Measurements from ENCODE around the gene AGAP5. TPM values are rescaled to one million over a fixed set of nuclear protein-coding genes. Genes with fewer than 3 reads are reported as not detected.

AGAP5 gene
- total RNA-seq, 1 donor from 2014 or later: 8.8 TPM

DNA sequence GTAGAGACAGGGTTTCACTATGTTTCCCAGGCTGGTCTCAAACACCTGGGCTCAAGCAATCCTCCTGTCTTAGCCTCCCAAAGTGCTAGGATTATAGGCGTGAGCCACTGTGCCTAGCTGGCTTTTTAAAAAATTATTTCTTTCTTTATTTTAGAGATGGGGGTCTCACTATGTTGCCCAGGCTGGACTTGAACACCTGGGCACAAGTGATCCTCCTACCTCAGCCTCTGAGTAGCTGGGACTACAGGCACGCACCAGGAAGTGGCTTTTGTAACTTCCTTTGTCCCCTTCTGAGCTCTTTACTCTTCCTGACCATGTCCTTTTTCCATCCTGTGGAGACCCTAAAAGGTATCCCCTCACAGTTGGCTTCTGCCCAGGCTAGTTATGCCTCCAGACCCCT is 54.5 kb downstream of the AGAP5 start:
- TF ChIP-seq, protein P1, sequence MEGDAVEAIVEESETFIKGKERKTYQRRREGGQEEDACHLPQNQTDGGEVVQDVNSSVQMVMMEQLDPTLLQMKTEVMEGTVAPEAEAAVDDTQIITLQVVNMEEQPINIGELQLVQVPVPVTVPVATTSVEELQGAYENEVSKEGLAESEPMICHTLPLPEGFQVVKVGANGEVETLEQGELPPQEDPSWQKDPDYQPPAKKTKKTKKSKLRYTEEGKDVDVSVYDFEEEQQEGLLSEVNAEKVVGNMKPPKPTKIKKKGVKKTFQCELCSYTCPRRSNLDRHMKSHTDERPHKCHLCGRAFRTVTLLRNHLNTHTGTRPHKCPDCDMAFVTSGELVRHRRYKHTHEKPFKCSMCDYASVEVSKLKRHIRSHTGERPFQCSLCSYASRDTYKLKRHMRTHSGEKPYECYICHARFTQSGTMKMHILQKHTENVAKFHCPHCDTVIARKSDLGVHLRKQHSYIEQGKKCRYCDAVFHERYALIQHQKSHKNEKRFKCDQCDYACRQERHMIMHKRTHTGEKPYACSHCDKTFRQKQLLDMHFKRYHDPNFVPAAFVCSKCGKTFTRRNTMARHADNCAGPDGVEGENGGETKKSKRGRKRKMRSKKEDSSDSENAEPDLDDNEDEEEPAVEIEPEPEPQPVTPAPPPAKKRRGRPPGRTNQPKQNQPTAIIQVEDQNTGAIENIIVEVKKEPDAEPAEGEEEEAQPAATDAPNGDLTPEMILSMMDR (conservative IDR thresholded peaks at IDR 0.05): no peak
- H3K4me3 Mint-ChIP-seq: no peak overlapping the region
- H3K9me3 Mint-ChIP-seq: no peaks in the 10 kb centered on the region
- no peak overlapping the region for H3K27ac Mint-ChIP-seq (ENCODE audit: unreplicated experiment)
- no peak for DNase-seq (ENCODE audit: low read depth, low spot score)
- H3K27me3 Mint-ChIP-seq (ENCODE audit: low read depth): no peaks in the 10 kb centered on the region
- no peaks in the 10 kb centered on the region for H3K36me3 Mint-ChIP-seq (ENCODE audit: low read depth)
- peaks cover 18% of the 10 kb centered on the region for H3K4me1 Mint-ChIP-seq

DNA sequence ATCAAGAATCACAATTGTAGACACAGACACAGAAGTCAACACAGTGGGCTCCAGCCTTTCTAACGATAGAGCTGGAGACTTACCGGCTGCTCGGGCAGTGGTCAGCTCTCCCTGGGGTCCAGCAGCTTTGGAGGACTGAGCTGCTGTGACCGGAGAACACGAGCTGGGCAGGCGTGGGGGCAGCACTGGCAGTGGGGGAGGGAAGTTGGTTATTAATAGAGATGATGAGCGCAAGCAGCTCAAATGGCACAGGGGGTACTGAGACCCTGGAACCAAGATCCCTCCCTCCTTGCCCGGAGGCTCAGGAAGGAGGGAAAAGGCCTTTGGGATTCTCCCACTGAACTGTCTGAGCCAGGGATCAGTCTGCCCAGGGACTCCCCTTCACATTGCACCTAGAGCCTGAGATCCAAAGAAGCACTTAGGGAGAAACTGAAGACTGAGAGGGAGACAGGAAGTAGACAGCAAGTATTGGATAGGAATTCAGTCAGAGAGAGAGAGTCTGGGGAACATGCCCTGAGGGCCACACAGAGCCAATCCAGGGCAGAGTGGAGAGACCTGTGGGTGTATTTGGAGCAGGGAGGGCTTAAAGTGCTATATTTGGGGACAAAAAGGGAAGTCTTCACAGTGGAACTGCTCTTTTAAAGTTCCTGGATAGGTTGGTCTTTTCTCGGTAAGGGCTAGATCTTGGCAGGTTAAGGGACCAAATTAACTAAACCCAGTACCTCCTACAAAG is 56.4 kb downstream of the AGAP5 start, which contains the start of gene MYOZ1:
TSS of gene MYOZ1 (minus strand) at position 147 of the 733 bp plus-strand sequence. CDS start 1,457 bp downstream, outside the sequence.
- no peak for DNase-seq (ENCODE audit: low read depth, low spot score)
- no peaks in the 10 kb centered on the region for H3K36me3 Mint-ChIP-seq (ENCODE audit: low read depth)
- H3K9me3 Mint-ChIP-seq: no peaks in the 10 kb centered on the region
- H3K4me1 Mint-ChIP-seq: peaks cover 18% of the 10 kb centered on the region
- H3K27me3 Mint-ChIP-seq (ENCODE audit: low read depth): no peaks in the 10 kb centered on the region
- H3K27ac Mint-ChIP-seq (ENCODE audit: unreplicated experiment): peak within 1 kb of the TSS; percentile 52
- no peak within 1 kb of the TSS for H3K4me3 Mint-ChIP-seq
- TF ChIP-seq, protein P1 (conservative IDR thresholded peaks at IDR 0.05): no peak

DNA sequence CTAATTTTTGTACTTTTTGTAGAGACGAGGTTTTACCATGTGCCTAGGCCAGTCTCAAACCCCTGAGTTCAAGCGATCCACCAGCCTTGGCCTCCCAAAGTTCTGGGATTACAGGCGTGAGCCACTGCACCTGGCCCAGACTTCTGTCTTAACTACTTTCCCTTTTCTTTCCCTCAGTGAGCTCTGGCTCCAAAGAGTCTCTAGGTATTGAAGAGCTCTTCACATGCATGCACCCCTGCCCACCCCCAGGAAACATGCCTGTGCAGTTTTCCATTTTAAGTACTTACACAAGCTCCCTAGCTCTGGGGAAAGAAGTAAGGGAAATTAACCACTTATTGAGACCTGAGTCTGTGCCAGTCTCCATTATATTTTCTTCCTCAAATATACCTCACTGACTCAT is 58.6 kb downstream of the AGAP5 start:
- H3K27ac Mint-ChIP-seq (ENCODE audit: unreplicated experiment): no peak overlapping the region
- no peaks in the 10 kb centered on the region for H3K36me3 Mint-ChIP-seq (ENCODE audit: low read depth)
- no peak for DNase-seq (ENCODE audit: low read depth, low spot score)
- no peak overlapping the region for H3K4me3 Mint-ChIP-seq
- H3K4me1 Mint-ChIP-seq: peaks cover 12% of the 10 kb centered on the region
- no peaks in the 10 kb centered on the region for H3K27me3 Mint-ChIP-seq (ENCODE audit: low read depth)
- no peaks in the 10 kb centered on the region for H3K9me3 Mint-ChIP-seq
- TF ChIP-seq, protein P1 (conservative IDR thresholded peaks at IDR 0.05): no peak

DNA sequence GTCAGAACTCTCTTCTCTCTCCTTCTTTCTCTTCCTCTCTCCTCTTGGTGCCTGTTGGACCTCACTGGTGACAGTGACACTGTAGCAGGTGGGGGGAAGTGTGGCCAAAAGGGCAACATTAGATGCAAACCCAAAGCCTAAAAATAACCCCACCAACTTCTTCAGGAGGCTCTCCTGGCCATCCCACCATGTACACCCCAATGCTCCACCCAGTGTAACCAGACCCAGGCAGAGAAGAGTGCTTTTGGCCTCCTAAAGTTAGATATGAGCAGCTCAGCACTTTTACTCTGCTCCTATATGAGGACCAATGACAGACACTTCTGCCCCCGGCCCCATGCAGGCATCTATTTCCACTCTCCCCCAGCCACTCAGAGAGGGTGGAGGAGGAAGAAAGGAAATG is 62.1 kb downstream of the AGAP5 start:
- H3K4me1 Mint-ChIP-seq: no peaks in the 10 kb centered on the region
- no peak overlapping the region for H3K4me3 Mint-ChIP-seq
- TF ChIP-seq, protein P1 (conservative IDR thresholded peaks at IDR 0.05): no peak
- no peaks in the 10 kb centered on the region for H3K27me3 Mint-ChIP-seq (ENCODE audit: low read depth)
- peak overlapping the region; percentile 66 for H3K27ac Mint-ChIP-seq (ENCODE audit: unreplicated experiment)
- no peaks in the 10 kb centered on the region for H3K9me3 Mint-ChIP-seq
- H3K36me3 Mint-ChIP-seq (ENCODE audit: low read depth): no peaks in the 10 kb centered on the region
- DNase-seq (ENCODE audit: low read depth, low spot score): no peak

DNA sequence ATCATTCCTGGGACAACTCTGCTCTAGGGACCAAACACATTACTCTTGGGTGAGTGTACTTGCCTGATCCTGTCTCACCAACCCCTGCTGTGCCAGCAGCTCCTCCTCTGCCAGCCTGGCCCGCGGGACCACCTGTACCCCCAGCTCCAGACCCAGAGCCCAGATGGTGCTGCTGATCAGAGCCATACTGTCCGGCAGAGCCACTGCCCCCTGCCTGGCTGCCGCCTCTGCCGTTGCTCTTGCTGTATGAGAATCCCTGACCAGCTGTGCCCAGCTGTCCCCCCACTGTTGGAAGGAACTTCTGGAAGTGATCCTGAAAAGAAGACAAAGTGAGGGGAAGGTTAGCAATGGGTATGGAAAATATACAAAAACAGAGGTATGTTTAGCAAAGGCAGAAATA is 63.5 kb downstream of the AGAP5 start:
- TF ChIP-seq, protein P1 (conservative IDR thresholded peaks at IDR 0.05): no peak
- DNase-seq (ENCODE audit: low read depth, low spot score): no peak
- Mint-ChIP-seq H3K27me3 (ENCODE audit: low read depth) (no peaks in the 10 kb centered on the region), H3K36me3 (ENCODE audit: low read depth) (no peaks in the 10 kb centered on the region), H3K4me3 (no peak overlapping the region), H3K4me1 (no peaks in the 10 kb centered on the region), H3K27ac (ENCODE audit: unreplicated experiment) (no peak overlapping the region), H3K9me3 (no peaks in the 10 kb centered on the region)

Measured in neural crest cell (in vitro differentiated cells).